Common myeloid progenitor, CD34-positive (primary cell): Measurements from ENCODE around the gene NTM.

Experiments used
- CTCF ChIA-PET: fragments of 350-600 bp; sonication (Branson Sonifier 250); formaldehyde crosslinking; loops from one replicate; lab custom pipeline; 2021; ENCODE audit warnings: antibody characterized with exemption; lab: Charles Lee
- POLR2A ChIA-PET: fragments of 350-600 bp; sonication (Branson Sonifier 250); formaldehyde crosslinking; loops from one replicate; lab custom pipeline; 2021; ENCODE audit warnings: antibody characterized with exemption; lab: Charles Lee
- DNase-seq, 3 donors: peaks; one replicate each; pipeline versions ENCODE4 v3.0.0 to v3.0.0-alpha.2; 2013
- H3K27ac ChIP-seq, 2 experiments: 1 replicate in 1 of 2; 2 replicates in 1 of 2; pipeline ENCODE4 v1.7.0; 2013; ENCODE audit warnings: inconsistent platforms in 2 of 2, low read length in 2 of 2, mild to moderate bottlenecking in 2 of 2, low read depth in 1 of 2, moderate library complexity in 1 of 2; ENCODE audit not compliant: severe bottlenecking in 2 of 2, insufficient read depth in 1 of 2, poor library complexity in 1 of 2
- H3K27me3 ChIP-seq, 5 experiments: replicated peaks in 2 of 5; 1 replicate in 3 of 5; 2 replicates in 2 of 5; pipeline versions ENCODE4 v1.6.1 to v1.7.0; 2013; ENCODE audit warnings: low read length in 4 of 5, mild to moderate bottlenecking in 2 of 5, moderate library complexity in 2 of 5, inconsistent platforms in 1 of 5; ENCODE audit not compliant: insufficient read depth in 5 of 5, control insufficient read depth in 4 of 5
- H3K36me3 ChIP-seq, 4 experiments: 1 replicate in 2 of 4; 2 replicates in 2 of 4; pipeline versions ENCODE4 v1.6.1 to v1.7.0; 2013; ENCODE audit warnings: low read length in 3 of 4, control low read depth in 1 of 4, mild to moderate bottlenecking in 1 of 4; ENCODE audit not compliant: control insufficient read depth in 4 of 4, insufficient read depth in 4 of 4
- H3K4me1 ChIP-seq, 4 experiments: 1 replicate in 3 of 4; 2 replicates in 1 of 4; pipeline versions ENCODE4 v1.6.1 to v1.7.1; 2013; ENCODE audit warnings: low read length in 3 of 4, mild to moderate bottlenecking in 3 of 4, control low read depth in 1 of 4, inconsistent platforms in 1 of 4, moderate library complexity in 1 of 4; ENCODE audit not compliant: control insufficient read depth in 4 of 4, insufficient read depth in 4 of 4; ENCODE audit errors: control extremely low read depth in 1 of 4
- H3K4me3 ChIP-seq, 7 experiments: 1 replicate in 4 of 7; 2 replicates in 3 of 7; pipeline versions ENCODE4 v1.5.1 to v1.7.0; 2013; ENCODE audit warnings: mild to moderate bottlenecking in 7 of 7, low read length in 6 of 7, moderate library complexity in 6 of 7, inconsistent platforms in 2 of 7, low read depth in 2 of 7, control low read depth in 1 of 7; ENCODE audit not compliant: insufficient read depth in 4 of 7, control insufficient read depth in 1 of 7; ENCODE audit errors: extremely low read depth in 1 of 7
- H3K9me3 ChIP-seq, 5 experiments: 1 replicate in 4 of 5; 2 replicates in 1 of 5; pipeline versions ENCODE4 v1.6.1 to v1.7.1; 2013; ENCODE audit warnings: low read length in 4 of 5, mild to moderate bottlenecking in 2 of 5, inconsistent platforms in 1 of 5, low read depth in 1 of 5, moderate library complexity in 1 of 5; ENCODE audit not compliant: control insufficient read depth in 4 of 5, insufficient read depth in 2 of 5; ENCODE audit errors: control extremely low read depth in 1 of 5
- WGBS: methylation state at CpG from one replicate; pipeline ENCODE4 v1.1.5; 2013; ENCODE audit not compliant: insufficient coverage; 5-methylcytosine and 5-hydroxymethylcytosine counted together

Gene NTM

DNA sequence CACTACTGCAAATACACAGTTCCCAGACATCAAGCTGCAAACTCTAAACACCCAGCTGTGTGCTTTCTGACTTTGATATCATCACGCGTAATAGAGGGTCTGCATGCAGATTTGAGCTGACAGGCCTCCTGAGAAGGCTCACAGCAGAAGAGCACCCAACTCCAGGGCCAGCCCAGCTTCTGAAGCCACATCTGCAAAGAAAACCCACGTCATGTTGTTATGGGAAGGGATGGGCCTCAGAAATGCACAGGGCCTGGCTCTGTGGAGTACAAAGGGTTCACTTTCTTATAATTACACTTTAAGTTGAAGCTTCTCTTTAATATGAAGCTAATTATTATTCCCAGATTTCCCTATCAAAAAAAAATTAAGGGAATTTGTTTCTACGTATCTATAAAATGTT is 927.9 kb downstream of the NTM start:
- CTCF ChIA-PET, result no interaction called here
- no peaks in the 10 kb centered on the region for H3K27me3 ChIP-seq
- no peak overlapping the region for H3K27ac ChIP-seq
- POLR2A ChIA-PET, result no interaction called here
- no peak overlapping the region for H3K4me3 ChIP-seq
- H3K9me3 ChIP-seq, result no peaks in the 10 kb centered on the region
- H3K36me3 ChIP-seq, result no peaks in the 10 kb centered on the region
- no peaks in the 10 kb centered on the region for H3K4me1 ChIP-seq
- 100% methylated on average over 2 of the region's 4 CpGs for WGBS
- no peak for DNase-seq

DNA sequence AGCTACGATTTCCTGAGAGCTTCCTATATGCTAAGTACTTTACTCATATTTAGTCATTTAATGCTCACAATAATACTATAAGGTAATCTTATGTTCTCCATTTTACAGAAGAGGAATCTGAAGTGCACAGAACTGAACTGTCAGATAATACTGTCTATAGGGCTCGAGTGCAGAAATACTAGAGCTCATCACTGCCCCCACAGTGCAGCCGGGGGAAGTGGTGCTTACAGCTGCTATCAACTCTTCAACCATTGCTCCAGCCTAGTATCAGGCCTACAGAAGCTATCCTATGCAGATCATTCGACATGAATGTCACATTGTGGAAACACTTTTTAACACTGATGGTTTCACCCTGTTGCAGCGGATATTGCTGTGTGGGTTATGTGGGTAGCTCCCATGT is 929.9 kb downstream of the NTM start:
- 65% methylated on average over 4 of the region's 5 CpGs for WGBS
- CTCF ChIA-PET, result interaction anchor here (2.0 kb wide), 1 partner anchor 12 kb away, joined by 5 read pairs; no protein-coding TSS in a partner anchor

DNA sequence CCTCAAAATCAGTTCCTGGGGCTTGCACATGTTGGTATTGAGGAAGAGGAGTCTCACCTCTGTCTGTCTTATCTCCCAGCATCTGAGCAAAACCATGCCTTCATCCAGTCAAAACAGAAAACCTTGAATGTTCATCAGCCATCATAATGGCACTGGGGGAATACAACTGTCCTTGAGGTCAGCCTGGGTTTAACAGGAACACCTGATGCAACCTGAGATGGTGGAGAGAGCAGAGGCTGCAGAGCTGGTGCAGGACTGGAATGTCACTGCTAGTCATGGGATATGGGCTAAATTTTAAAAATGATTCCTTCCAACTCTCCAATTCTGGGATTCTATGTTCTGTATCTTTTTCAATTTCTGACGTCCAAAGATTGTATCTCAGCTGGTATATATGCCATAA is 931.0 kb downstream of the NTM start:
- Histone ChIP-seq H3K36me3 (no peaks in the 10 kb centered on the region), H3K4me1 (no peaks in the 10 kb centered on the region), H3K27me3 (no peaks in the 10 kb centered on the region), H3K4me3 (no peak overlapping the region), H3K9me3 (no peaks in the 10 kb centered on the region), H3K27ac (no peak overlapping the region)
- WGBS, result no CpG with 5 or more reads among the region's 1 CpG
- ChIA-PET CTCF (interaction anchor here (2.0 kb wide), 1 partner anchor 11 kb away, joined by 5 read pairs; no protein-coding TSS in a partner anchor), POLR2A (no interaction called here)
- DNase-seq, result no peak

More for the DNA sequence above, 929.9 kb downstream of the NTM start:
- H3K9me3 ChIP-seq, result no peaks in the 10 kb centered on the region
- H3K36me3 ChIP-seq, result no peaks in the 10 kb centered on the region
- H3K4me3 ChIP-seq, result no peak overlapping the region
- no peaks in the 10 kb centered on the region for H3K4me1 ChIP-seq
- no peak for DNase-seq
- no peaks in the 10 kb centered on the region for H3K27me3 ChIP-seq
- no peak overlapping the region for H3K27ac ChIP-seq
- POLR2A ChIA-PET, result no interaction called here

DNA sequence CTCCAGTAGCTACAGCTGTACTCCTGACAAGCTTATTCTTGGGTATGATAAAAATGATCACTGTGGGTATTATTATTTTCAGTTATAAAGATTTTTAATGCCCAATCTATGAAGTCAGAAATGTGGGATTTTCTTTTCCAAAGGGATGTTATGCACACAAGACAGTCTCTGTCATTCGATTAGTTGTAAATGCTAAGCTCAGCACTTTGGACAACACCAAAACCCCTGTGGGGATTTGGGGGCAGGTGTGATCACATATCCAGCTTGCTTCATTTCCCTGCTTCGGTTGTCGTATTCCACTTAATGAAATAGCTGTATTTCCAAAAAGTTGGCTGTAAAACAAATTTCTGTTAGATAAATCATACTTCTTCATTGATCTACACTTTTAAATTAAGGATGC is 931.5 kb downstream of the NTM start:
- H3K4me1 ChIP-seq, result no peaks in the 10 kb centered on the region
- CTCF ChIA-PET, result interaction anchor here (2.0 kb wide), 1 partner anchor 10 kb away, joined by 5 read pairs; no protein-coding TSS in a partner anchor
- H3K9me3 ChIP-seq, result no peaks in the 10 kb centered on the region
- POLR2A ChIA-PET, result no interaction called here
- H3K27ac ChIP-seq, result no peak overlapping the region
- no peak overlapping the region for H3K4me3 ChIP-seq
- WGBS, result 88% methylated on average over 1 of the region's 3 CpGs
- peaks cover 0 to 2% (median 0%) of the 10 kb centered on the region in 5 experiments for H3K27me3 ChIP-seq
- no peaks in the 10 kb centered on the region for H3K36me3 ChIP-seq
- no peak for DNase-seq

DNA sequence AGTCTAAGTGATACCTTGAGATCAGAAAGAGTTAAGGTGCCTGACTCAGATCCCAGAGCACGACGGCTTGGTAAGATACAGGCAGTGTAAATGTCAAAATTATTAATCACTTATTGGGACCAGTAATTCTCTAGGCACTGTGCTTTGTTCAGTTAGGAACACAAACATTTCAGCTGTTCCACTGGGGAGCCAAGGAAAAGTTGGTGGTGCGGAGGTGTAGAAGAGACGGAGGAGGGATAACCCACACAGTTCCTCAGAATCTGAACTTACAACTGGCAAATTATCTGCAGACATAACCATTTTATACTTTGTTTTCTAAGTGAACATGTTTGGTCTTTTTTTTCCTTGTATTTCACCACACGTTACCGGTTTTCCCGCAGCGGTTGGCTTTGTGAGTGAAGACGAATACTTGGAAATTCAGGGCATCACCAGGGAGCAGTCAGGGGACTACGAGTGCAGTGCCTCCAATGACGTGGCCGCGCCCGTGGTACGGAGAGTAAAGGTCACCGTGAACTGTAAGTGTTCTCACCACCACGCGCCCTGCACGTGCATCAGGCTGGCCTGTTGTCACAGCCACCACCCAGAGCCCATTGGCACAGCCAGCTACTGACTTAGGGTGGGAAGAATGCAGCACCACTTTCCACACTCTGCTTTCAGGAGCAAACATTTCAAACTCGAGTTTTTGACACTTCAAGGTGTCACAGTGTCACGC is 937.0 kb downstream of the NTM start:
- CTCF ChIA-PET, result no interaction called here
- H3K27me3 ChIP-seq, result peaks cover 0 to 2% (median 0%) of the 10 kb centered on the region in 5 experiments

DNA sequence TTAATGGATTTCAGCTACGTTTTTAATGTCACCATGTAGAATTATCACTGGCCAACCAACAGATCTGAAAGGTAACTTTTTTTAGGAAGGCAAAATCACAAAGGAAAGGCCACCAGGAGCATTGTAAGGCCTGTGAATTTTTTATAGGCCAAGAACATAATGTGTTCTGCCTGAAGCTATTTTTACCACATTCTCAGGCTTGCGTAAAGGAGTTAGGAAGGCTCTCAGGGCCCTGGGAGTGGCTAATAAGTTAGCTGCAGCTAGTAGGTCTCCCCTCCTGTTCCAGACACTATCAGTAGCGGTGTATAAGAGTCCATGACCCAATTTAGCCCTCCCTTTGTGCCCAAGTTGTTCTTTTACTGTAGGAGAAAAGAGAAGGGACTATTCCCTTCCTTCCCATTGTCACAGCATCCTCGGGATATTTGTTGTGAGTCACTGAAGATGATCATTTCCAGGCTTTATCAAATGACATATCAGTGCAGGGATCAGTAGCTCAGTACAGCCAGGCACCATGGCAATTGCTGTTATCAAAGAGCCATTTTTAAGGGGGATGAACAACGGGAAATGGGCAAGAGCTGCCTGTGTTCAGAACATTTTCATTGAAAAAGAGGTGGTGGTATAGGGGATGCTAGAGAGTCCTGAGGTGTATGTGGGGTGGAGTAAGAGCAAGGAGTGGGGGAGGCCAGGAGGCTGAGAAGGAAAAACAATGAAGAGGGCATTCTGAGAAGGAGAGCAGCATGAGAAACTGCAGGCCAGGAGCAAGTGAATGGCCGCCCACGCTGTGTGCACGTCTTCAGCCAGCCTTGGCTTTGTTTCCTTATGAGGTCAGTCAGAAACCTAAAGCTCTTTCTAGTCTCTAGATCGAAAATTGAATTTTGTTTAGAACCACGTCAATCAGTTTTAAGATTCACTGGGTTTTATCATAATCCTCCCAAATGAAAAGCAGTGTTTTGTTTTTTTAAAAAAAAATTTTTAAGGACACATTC is 940.3 kb downstream of the NTM start:
- H3K36me3 ChIP-seq, result no peaks in the 10 kb centered on the region
- no peak overlapping the region for H3K27ac ChIP-seq
- POLR2A ChIA-PET, result no interaction called here
- no peaks in the 10 kb centered on the region for H3K9me3 ChIP-seq
- H3K27me3 ChIP-seq, result peaks cover 0 to 2% (median 0%) of the 10 kb centered on the region in 5 experiments
- 84% methylated on average over 10 of the region's 10 CpGs for WGBS
- DNase-seq, result no peak
- no peak overlapping the region for H3K4me3 ChIP-seq
- no peaks in the 10 kb centered on the region for H3K4me1 ChIP-seq
- CTCF ChIA-PET, result no interaction called here

More for the DNA sequence above, 937.0 kb downstream of the NTM start:
- Histone ChIP-seq H3K36me3 (no peaks in the 10 kb centered on the region), H3K4me3 (no peak overlapping the region), H3K27ac (no peak overlapping the region), H3K4me1 (no peaks in the 10 kb centered on the region), H3K9me3 (no peaks in the 10 kb centered on the region)
- DNase-seq, result no peak
- 93% methylated on average over 18 of the region's 21 CpGs for WGBS
- POLR2A ChIA-PET, result no interaction called here
